ENCODE results near the gene ESR2. TPM values are rescaled to one million over a fixed set of nuclear protein-coding genes. Genes with fewer than 3 reads are reported as not detected.

The ESR2 gene
- total and polyA plus RNA-seq, 4 donors = 0.11 to 3.4 (median 0.37) TPM

GRCh38 chr14:64218344-64219240 is 75.6 kb downstream of the ESR2 start:
- peak in 2 of 3 donors; percentile 29 to 71 for DNase-seq
- no peaks in the 10 kb centered on the region for H3K27me3 ChIP-seq (ENCODE audit: control insufficient read depth in 3 of 3, insufficient read depth in 3 of 3, low read length in 2 of 3)
- peaks cover 3 to 18% (median 11%) of the 10 kb centered on the region in 5 donors for H3K4me1 ChIP-seq (ENCODE audit: control insufficient read depth in 5 of 5, insufficient read depth in 5 of 5, low read length in 5 of 5)
- H3K4me3 ChIP-seq = no peak overlapping the region
- WGBS, 2 donors = 69 to 88% methylated on average over 15 of the region's 15 CpGs
- H3K9ac ChIP-seq (ENCODE audit: insufficient read depth in 1 of 2, low read length in 2 of 2) = no peak overlapping the region
- no peak for ATAC-seq (ENCODE audit: insufficient read depth, low FRiP score)
- H3K9me3 ChIP-seq (ENCODE audit: control insufficient read depth in 4 of 4, insufficient read depth in 3 of 4, low read length in 3 of 4) = no peaks in the 10 kb centered on the region
- peak overlapping the region; percentile 66 to 89 for H3K27ac ChIP-seq (ENCODE audit: low read depth in 1 of 2, low read length in 1 of 2)
- H3K36me3 ChIP-seq (ENCODE audit: control insufficient read depth in 4 of 4, insufficient read depth in 4 of 4, low read length in 4 of 4) = peaks cover 13 to 75% (median 43%) of the 10 kb centered on the region in 4 donors
- TF ChIP-seq CTCF (IDR thresholded peaks at IDR 0.05; ENCODE audit: control extremely low read depth, extremely low read depth) = no peak

- TF ChIP-seq CTCF (IDR thresholded peaks at IDR 0.05; ENCODE audit: control extremely low read depth, extremely low read depth) = no peak
- Histone ChIP-seq H3K36me3 (ENCODE audit: control insufficient read depth in 4 of 4, insufficient read depth in 4 of 4, low read length in 4 of 4) (peaks cover 5 to 71% (median 45%) of the 10 kb centered on the region in 4 donors), H3K4me3 (no peak overlapping the region), H3K4me1 (ENCODE audit: control insufficient read depth in 5 of 5, insufficient read depth in 5 of 5, low read length in 5 of 5) (peaks cover 3 to 18% (median 11%) of the 10 kb centered on the region in 5 donors), H3K9ac (ENCODE audit: insufficient read depth in 1 of 2, low read length in 2 of 2) (no peak overlapping the region), H3K27ac (ENCODE audit: low read depth in 1 of 2, low read length in 1 of 2) (peak overlapping the region in 1 of 2 donors; percentile 78), H3K27me3 (ENCODE audit: control insufficient read depth in 3 of 3, insufficient read depth in 3 of 3, low read length in 2 of 3) (no peaks in the 10 kb centered on the region), H3K9me3 (ENCODE audit: control insufficient read depth in 4 of 4, insufficient read depth in 3 of 4, low read length in 3 of 4) (no peaks in the 10 kb centered on the region)
- WGBS, 2 donors = 81 to 86% methylated on average over 7 of the region's 7 CpGs
- ATAC-seq (ENCODE audit: insufficient read depth, low FRiP score) = no peak
- no peak for DNase-seq
These were observed 76.3 kb downstream of the ESR2 start for GRCh38 chr14:64217834-64218233.

GRCh38 chr14:64217308-64217707 is 76.9 kb downstream of the ESR2 start:
- Histone ChIP-seq H3K9me3 (ENCODE audit: control insufficient read depth in 4 of 4, insufficient read depth in 3 of 4, low read length in 3 of 4) (no peaks in the 10 kb centered on the region), H3K27me3 (ENCODE audit: control insufficient read depth in 3 of 3, insufficient read depth in 3 of 3, low read length in 2 of 3) (no peaks in the 10 kb centered on the region), H3K36me3 (ENCODE audit: control insufficient read depth in 4 of 4, insufficient read depth in 4 of 4, low read length in 4 of 4) (peaks cover 3 to 73% (median 46%) of the 10 kb centered on the region in 4 donors), H3K9ac (ENCODE audit: insufficient read depth in 1 of 2, low read length in 2 of 2) (no peak overlapping the region), H3K4me1 (ENCODE audit: control insufficient read depth in 5 of 5, insufficient read depth in 5 of 5, low read length in 5 of 5) (peaks cover 3 to 22% (median 11%) of the 10 kb centered on the region in 5 donors), H3K4me3 (no peak overlapping the region), H3K27ac (ENCODE audit: low read depth in 1 of 2, low read length in 1 of 2) (peak overlapping the region in 1 of 2 donors; percentile 78)
- 69 to 76% methylated on average over 4 of the region's 4 CpGs for WGBS, 2 donors
- no peak for DNase-seq
- ATAC-seq (ENCODE audit: insufficient read depth, low FRiP score) = no peak
- TF ChIP-seq CTCF (IDR thresholded peaks at IDR 0.05; ENCODE audit: control extremely low read depth, extremely low read depth) = no peak

Data from lung (tissue), 12 donors.